Middle frontal gyrus (tissue), 1 donor: ENCODE measurements around the gene PRR5L.
"Not testable (repeated sequence)": the region's sequence is repeated elsewhere in the genome, so short reads cannot be mapped to it uniquely, and the experiment has no call there.

Source experiments
- DNase-seq: peaks from one replicate; pipeline ENCODE4 v3.0.0-alpha.2; 2015; ENCODE audit warnings: low spot score; ENCODE audit errors: extremely low spot score

The PRR5L gene

DNA sequence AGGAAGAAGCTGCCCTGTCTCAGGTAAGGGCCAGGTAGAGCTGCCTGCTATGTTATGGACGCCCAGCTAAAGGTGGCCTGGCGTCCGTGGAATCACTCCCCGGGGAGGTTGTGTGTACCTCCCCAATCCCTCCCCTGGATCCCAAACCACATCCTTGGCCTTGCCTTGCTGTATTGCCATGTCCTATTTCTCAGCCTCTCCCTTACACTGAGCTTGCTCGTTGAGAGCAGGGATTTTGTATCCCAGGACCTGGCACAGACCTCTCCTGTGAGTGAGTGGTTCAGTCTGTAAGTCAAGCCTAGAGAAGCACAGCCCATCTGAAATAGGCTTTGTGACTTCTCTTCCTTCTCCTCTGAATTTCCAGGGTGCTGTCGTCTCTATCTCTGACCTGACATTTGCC is 160.1 kb downstream of the PRR5L start:
- DNase-seq: no peak

DNA sequence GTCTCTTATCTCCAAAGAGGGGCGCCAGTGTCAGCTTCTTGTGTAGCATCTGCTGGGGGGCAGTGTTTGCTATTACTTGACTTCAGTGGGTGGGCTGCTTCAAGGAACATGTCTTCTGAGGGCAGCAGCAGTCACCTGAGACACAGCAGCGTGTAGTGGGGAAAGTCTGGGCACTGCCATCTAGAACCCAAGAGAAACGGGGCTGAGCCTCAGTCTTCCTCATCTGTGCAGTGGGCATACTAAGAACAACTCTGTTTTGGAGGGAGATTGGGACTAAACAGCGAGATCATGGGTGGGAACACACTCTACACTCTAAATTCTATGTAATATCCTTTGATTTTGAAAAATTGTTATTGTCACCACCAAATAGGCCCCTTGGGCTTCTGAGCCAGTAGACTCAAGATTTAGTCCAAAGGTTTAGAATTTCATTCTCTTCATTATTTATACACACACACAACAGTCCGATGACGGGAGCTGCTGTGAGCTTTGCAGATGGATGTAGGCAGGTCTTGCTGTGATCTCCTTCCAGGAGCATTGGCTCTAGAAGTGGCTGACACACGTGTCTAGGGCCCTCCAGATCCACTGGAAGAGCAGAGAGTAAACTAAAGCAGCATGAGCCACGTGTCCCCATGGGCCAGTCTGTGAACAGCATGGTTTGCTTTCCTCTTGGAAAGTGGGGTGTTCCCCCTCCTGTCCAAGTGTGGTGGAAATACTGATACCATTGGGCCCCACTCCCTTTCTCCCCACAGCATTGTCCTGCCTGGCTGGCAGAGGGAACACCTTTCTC is 162.2 kb downstream of the PRR5L start:
- DNase-seq: no peak

DNA sequence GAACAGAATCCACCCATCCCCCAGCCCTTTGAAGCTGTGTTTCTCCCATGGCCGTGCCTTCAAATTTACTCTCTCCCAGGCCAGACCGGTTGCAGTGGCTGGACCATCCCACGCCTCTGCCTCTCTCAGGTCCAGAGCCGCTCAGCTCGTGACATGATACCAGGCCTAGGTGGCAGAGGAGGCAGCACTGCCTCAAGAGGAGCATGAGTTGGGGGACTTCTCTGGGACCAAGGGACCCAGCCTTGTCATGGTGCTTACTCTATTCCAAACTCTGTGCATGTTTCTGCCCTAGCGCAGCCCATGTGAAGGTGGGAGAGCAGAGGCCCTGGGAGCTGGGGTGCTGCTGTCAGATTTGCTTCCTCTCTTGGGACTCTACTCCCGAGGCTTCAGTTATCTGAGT is 163.0 kb downstream of the PRR5L start:
- no peak for DNase-seq

DNA sequence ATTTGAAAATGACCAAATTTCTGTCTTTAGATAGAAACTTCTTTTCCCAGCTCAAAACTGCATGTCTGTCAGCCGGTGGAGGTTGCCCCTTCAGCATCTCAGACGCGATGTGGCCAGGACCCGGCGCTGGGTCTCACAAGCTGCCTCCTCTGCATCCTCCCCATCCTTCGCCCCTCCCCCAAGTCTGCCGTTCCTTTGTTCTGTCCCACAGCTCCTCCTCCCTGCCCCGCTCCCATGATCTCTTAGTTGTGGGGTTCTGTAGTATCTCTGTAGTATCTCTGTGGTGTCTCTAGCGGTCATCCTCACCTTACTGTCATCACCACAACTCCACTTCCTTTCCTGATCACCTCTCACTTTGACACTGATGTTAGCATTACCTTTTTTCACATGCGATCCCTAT is 164.1 kb downstream of the PRR5L start:
- no peak for DNase-seq

DNA sequence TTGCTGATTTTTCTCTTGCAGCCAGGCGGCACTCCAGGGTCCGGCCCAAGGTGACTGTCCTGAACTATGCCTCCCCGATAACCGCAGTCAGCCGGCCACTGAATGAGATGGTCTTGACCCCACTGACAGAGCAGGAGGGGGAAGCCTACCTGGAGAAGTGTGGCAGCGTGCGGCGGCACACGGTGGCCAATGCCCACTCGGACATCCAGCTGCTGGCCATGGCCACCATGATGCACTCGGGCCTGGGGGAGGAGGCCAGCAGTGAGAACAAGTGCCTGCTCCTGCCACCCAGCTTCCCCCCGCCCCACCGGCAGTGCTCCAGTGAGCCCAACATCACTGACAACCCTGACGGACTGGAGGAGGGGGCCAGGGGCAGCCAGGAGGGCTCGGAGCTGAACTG is 166.2 kb downstream of the PRR5L start:
- DNase-seq: no peak

DNA sequence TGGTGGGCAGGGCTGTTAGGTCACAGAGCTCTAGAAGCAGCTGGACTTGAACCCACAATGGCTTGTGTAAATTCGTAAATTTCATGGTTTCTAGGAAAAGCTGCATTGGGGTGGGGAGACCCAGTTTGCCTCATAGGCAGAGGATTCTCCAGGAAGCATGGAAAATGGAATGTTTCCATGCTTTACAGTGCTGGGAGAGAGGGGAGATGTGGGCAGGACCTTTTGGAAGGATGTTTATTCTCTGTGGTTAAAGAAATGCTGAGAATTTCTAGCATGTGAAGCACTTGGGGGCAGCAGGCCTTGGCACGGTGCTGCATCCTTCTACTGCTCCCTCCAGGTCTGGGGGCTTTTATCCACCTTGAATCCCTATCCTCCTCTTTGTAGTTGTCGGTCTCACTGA is 167.7 kb downstream of the PRR5L start:
- no peak for DNase-seq

DNA sequence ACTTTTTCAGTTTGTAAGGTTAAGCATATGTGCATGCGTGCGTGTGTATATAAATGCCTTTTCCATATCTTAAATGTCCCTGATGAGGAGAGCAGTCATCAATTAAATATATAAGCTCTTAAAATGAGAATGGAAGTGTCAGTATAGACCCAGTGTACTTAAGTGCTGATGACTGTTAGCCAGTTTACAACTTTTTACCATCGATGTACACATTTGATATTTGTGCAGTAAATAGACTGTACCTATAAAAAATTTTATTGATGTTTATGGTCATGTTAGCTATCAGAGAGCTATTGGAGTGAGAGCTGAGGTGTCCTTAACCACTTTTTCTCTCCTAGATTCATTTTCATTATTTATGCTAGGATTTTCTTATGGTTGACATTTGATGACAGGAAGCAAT is 168.6 kb downstream of the PRR5L start:
- no peak for DNase-seq

DNA sequence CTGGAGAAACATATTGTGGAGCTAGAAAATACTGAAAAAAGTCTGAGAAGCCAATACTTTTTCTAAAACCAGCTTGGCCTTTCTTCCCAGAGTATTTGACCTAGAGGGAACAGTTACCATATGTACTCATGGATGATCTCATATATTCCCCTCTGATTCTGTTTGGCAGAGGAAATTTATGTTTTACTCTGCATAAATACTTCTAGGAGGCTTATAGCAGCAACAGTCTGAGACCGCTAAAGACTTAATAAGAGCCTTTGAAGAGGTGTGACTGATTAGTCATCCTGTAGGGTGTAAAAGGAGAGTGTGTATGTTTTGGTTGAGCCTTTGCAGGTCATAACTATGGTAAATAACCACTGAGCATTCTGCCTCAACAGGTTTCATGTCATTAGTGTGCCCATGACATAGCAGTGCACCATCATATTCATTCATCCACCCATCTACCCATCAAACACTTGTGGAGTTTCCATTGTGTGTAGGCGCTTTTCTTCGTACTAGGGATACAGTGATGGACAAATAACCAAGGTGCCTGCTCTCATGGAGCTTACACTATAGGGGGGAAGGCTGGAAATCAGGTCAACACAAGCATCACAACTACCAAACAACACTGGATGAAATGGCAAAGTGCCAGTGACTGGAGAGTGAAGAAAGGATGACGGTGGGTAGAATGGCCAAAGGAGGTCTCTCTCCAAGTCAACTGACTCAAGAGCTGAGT is 169.5 kb downstream of the PRR5L start:
- DNase-seq: no peak

DNA sequence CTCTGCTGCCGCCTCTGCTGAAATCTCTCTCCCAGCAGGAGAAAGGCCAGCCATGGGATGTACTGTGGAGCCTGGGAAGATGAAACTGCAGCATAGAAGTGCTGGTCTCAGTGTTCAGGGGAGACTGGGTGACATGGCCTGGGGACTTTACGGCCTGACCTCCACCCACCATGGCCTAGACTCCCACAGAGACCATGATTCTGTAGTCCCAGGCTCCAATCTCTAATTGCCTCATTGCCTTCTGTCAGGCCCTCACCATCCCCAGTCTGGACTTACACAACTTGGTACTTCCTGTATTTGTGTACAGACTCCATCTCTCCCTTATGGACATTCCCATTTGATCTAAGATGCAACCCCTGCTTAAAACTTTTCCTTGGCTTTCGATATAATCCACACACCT is 170.9 kb downstream of the PRR5L start:
- no peak for DNase-seq

DNA sequence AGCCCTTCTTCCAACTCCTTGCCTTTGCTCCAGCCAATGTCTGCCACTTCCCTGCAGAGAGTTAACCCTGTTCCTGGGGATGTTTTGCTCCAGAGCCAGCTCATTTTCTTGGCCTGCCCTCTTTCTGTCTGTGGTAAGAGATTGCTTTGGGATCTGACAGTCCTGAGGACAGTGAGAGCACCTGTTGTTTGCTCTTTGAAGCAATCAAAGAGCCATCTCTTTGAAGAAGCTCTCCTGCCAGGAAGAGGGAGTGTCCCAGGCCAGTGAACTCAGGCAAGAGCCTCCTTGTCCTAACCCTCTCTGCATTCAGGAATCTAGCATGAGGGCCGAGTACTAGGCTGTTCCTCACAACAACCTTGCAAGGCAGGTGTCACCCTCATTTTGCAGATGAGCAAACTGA is 171.8 kb downstream of the PRR5L start:
- no peak for DNase-seq

DNA sequence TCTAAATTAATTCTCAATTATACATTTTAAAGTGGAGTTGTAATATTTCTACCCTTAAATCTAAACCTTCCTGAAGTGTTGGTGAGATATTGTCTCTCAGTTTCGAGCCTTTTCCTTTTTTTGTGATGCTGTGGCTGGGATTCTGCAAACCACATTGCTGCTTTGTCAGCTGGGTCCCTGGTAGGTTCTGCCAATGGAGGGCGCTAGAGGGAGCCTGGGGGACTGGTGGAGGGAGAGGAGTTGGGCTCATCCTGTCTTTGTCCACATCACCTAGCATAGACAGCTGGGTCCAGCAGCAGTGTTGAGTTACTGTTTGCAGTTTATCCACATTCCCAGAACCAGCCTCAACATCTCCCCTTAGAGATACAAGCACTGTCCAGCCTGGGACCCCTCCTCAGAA is 173.0 kb downstream of the PRR5L start:
- DNase-seq: no peak

DNA sequence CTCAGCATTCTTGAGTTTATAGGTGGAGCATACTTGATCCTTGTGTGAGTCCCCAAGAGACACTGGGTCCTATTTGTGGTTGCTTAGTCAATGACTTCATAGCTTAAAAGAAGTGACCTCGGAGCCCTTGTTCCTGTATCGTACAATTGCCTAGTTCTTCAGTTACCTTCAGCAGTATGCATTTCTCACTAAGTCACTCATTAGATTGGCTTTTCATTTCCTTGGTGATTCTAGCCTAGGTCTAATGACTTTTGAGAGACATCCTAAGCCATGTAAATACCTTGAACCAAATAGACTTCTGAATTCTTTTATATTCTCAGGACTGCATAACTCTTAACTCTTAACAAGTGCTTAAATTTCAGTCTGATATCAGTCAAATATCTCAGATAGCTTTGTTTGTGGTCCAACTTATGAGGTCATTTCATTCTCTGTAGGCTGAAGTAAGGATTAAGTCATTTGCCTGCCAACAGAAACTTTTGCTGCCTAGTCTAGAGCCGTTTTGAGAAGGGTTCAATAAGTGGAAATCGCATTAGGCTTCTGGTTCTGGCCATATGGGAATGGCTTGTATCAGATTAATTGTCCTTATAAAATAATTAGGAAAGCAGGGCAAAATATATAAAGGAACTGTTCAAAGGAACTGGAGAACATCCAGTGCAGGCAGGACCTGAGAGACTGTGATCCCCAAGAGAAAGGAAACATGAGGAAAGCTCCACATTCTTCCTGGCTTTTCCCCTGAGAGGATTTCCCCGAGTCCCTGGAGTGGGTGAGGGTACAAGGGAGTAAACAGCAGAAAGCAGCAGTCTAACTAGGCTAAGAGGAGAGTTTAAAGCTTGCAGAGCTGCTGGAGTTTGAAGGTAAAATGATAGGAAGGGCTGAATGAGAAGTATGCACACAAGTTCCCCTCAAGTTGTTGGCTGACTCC is 174.1 kb downstream of the PRR5L start:
- no peak for DNase-seq

DNA sequence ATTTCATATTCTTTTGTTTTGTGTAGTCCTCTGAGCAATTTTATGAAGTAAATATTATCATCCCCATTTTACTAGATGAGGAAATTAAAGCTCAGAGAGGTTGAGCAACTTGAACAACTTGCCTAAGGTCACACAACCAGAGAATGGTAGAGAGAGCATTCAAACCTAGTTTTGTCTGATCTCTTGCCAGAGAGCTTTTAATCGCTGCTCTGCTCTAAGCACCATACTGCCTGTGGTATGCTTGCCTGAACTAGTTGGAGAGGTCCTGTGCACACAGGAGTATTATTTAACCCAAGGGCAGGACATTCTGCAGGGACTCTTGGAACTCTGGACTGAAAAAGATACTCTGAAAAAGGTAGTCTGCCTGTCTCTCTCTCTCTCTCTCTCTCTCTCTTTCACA is 175.5 kb downstream of the PRR5L start:
- DNase-seq: no peak

DNA sequence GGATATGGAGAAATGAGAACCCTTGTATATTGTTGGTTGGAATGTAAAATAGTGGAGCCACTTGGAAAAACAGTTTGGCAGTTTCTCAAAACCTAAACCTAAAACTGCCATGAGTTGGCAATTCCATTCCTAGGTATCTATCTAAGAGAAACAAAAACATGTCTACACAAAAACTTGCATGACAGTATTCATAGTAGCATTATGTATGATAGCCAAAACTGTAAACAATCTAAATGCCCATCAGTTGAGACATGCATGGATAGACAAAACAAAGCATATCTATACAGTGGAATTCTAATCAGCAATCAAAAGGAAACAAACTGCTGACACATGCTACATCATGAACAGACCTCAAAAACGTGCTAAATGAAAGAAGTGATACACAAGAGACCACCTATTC is 179.1 kb downstream of the PRR5L start:
- no peak for DNase-seq

DNA sequence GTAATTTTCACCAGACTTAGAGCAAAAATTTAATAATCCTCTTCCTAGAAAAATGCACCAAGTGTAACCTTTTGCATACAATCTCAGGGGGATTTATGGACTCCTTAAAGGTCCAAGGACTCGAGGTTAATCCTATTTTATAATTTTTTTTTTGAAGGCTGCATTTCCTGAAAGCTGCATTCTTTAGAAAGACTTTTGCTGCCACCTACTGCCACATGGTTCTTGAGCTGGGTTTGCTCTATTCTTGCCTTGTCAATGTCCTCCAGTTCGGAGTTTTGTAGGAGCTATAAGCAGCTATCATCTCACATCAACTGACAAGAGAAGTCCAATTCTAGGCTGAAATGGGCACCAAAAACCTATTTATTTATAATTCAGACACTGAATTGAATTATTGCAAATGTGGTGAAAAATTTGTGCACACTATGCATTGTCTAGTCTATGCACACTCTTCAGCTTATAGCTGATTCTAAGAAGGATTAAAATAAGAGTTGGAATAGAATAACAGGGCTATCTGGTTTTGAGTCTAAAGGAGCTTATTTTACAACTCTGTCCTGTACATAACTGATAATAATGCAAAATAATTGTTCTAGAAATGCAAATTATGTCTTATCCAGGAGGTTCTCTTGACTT is 182.7 kb downstream of the PRR5L start:
- peak; percentile 48 for DNase-seq

DNA sequence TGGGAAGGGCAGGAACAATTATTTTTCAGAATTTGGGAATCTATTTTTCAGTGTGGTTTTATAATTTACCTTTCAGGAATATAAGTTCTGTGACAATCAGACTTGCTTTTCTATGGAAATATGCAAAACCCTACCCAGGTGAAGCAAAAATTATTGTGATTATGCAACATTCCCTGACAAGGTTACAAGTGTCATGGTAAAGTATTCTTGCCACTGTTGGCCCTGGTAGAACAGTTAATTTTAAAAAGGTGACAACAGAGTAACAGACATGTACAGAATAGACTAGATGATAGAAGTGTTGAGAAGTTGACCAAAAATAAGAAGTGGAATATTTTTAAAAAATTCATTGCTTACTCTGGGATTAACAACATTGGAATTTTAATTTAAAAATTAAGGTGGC is 184.7 kb downstream of the PRR5L start:
- DNase-seq: no peak

DNA sequence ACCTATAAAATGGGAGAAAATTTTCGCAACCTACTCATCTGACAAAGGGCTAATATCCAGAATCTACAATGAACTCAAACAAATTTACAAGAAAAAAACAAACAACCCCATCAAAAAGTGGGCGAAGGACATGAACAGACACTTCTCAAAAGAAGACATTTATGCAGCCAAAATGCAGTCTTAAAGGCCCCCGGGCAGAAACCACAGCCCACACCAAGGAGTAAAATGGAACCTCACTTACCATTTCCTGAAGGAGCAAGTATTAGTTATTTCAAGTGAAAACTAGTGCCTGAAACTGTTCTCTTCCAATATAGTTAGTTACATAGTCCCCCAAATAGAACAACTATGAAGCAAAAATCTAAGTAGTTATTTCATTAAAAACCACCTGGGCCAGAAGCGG is 187.0 kb downstream of the PRR5L start:
- DNase-seq: not testable (repeated sequence)

DNA sequence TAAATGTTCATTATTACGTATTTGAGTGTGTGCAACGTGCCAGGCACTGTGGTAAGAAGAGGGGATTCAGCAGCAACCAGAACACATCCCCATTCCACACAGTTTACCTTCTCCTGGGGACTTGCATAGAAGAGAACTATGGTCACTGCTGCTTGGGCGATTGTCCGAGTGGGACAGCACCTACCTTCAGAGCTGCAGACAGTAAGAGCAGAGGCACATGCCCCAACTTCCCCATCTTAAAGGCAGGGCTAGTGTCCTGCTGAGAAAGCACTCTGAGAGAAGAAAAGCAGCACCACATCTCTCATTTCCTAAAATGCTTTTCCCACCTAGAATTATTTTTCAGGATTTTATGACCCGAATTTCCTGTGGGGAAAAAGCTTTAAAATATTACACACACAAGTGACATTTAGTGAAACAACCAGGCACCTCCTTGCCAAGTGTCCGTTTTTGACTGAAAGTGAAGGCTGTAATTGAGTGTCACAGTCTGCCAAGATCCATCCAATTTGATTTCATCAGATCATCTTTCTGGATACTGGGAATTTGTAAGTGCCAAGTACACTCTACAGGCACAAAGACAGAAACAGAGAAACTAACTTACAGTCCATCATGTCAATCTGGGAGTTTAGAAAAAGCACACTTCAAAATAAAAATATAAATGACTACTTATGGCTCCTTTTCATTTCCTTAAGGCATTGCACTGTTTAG is 189.4 kb downstream of the PRR5L start:
- DNase-seq: no peak

DNA sequence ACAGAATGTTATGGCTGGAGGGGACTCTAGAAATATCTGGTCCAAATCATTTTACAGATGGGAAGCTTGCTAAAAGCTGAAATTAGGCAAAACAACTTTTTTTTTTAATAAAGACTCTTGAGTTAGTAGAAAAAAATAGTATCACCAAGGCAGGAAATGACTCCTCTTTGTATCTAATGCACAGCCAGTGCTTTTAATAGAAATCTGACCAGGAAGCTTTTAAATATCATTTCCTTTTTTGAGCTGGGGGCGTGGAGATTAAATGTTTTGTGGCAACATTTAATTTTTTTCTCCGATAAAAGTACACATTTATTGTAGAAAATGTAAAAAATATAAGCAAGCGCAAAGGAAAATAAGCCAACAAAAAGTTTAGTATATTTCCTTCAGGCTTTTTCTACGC is 191.5 kb downstream of the PRR5L start:
- no peak for DNase-seq

DNA sequence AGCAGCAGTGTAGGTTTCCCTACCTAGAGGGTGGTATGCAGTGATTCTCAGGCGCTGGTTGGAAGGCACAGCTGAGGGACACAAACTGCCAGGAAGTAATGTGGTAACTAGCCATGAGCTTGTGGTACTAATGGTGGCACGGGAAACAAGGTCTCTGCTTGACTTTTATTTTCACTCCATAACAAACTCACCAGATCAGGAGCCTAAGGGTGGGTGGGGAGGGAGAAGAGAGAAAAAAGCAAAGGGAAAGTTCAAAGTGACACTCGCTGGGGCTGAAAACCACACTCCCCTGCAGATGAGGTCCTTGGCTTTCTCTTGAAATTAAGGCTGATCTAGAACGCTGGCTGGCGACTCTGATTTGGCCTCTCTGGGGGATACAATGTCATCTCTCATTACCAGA is 192.0 kb downstream of the PRR5L start:
- no peak for DNase-seq
